Measurements from ENCODE around the gene APBB1. TPM values are rescaled to one million over a fixed set of nuclear protein-coding genes. Genes with fewer than 3 reads are reported as not detected.

APBB1 gene
- total RNA-seq, 1 donor from 2014 or later: 34.5 TPM

DNA sequence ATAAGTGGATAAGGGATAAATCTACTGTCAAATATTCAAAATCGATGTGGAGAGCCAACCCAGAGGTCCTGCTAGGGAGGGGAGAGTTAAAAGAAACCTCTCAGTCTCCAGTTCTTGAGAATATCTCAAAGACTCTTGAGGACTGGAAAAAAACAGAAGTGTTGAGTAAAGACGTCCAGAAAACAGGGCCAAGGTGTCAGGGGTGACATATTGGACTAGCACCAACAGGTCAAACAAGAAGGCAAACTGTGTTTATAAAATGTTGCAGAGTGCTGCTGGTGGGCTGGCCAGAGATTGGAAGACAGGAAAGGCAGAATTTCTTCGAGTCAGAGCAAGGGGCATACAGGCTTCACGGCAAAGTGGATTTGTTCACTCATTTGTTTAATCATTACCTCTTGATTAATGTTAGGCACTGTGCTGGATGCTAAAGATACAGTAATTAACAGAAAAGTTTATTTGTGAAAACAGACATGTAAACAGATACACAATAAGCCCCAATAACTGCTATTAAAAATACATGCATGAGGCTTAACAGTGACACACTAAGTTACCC lies 62.3 kb downstream of the APBB1 start:
- H3K36me3 Mint-ChIP-seq (ENCODE audit: low read depth): no peaks in the 10 kb centered on the region
- peaks cover 52% of the 10 kb centered on the region for H3K4me1 Mint-ChIP-seq (ENCODE audit: low read depth)
- DNase-seq (ENCODE audit: low spot score): no peak
- no peaks in the 10 kb centered on the region for H3K9me3 Mint-ChIP-seq (ENCODE audit: low read depth)
- no peak overlapping the region for H3K4me3 Mint-ChIP-seq (ENCODE audit: unreplicated experiment)
- H3K27ac Mint-ChIP-seq (ENCODE audit: unreplicated experiment): peak overlapping the region; percentile 77
- no peak for TF ChIP-seq CTCF (IDR thresholded peaks at IDR 0.05)
- peaks cover 6% of the 10 kb centered on the region for H3K27me3 Mint-ChIP-seq (ENCODE audit: low read depth)

- TF ChIP-seq CTCF (IDR thresholded peaks at IDR 0.05): no peak
- Mint-ChIP-seq H3K27me3 (ENCODE audit: low read depth) (peaks cover 6% of the 10 kb centered on the region), H3K9me3 (ENCODE audit: low read depth) (no peaks in the 10 kb centered on the region), H3K36me3 (ENCODE audit: low read depth) (no peaks in the 10 kb centered on the region), H3K27ac (ENCODE audit: unreplicated experiment) (peak overlapping the region; percentile 71), H3K4me3 (ENCODE audit: unreplicated experiment) (no peak overlapping the region), H3K4me1 (ENCODE audit: low read depth) (peaks cover 42% of the 10 kb centered on the region)
- no peak for DNase-seq (ENCODE audit: low spot score)
These were observed 64.0 kb downstream of the APBB1 start for GRCh38 chr11:6354651-6355485.

DNA sequence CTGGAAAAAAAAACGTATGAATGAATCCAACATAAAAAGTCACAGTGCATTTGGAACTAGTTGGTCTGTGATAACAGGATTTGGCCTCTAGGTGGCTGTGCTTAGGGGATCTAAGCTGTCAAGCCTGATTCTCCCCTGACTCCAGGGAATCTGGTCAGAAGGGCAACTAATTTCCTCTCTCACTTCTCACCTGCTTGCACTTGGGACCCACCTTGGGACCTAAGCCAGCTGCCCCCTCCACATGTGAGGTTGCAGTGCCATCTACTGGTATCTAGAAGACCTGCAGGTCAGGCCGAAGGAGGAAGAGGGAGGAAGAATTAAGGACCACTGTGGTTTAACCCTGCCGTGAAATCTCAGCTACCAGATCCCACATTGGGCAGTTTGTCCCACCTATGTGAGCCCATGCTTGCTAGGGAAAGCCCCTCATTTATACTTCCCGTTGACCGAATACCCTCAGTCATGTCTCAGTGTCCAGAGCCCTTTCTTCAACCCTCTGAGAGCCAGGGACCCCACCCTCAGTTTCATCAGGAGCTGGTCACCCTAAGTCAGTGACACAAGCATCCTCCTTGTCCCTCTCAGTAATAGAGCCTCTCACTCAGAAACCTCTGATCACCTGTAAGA lies 65.4 kb downstream of the APBB1 start:
- Mint-ChIP-seq H3K27me3 (ENCODE audit: low read depth) (peaks cover 6% of the 10 kb centered on the region), H3K4me1 (ENCODE audit: low read depth) (peaks cover 38% of the 10 kb centered on the region), H3K9me3 (ENCODE audit: low read depth) (no peaks in the 10 kb centered on the region), H3K4me3 (ENCODE audit: unreplicated experiment) (no peak overlapping the region), H3K27ac (ENCODE audit: unreplicated experiment) (peak overlapping the region; percentile 29), H3K36me3 (ENCODE audit: low read depth) (no peaks in the 10 kb centered on the region)
- DNase-seq (ENCODE audit: low spot score): no peak
- peak; percentile 99 for TF ChIP-seq CTCF (IDR thresholded peaks at IDR 0.05)

DNA sequence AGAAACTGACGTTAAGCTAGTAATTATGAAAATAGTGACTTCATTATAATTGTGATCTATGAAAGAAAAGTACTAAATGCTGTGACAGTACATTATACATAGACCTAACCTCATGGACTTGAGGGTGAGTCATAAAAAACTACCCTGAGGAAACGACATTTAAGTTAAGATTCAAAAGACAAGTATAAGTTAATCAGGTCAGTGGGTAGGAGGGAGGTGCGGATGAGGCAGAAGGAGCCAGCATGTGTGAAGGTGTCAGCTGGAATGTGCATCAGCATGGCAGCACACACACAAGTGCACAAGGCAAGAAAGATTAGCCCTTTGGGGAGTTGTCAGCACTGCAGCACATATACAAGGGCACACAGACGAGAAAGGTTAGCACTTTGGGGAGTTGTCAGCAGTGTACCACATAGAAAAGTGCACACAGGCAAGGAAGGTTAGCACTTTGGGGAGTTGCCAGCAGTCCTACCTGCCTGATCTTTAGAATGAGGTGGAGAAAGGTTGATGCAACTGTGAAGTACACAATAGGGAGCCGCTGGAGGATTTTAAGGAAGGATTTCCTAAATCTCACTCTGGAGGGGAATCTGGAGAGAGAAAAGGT lies 67.0 kb downstream of the APBB1 start:
- DNase-seq (ENCODE audit: low spot score): no peak
- Mint-ChIP-seq H3K27me3 (ENCODE audit: low read depth) (peaks cover 7% of the 10 kb centered on the region), H3K36me3 (ENCODE audit: low read depth) (no peaks in the 10 kb centered on the region), H3K4me3 (ENCODE audit: unreplicated experiment) (no peak overlapping the region), H3K9me3 (ENCODE audit: low read depth) (no peaks in the 10 kb centered on the region), H3K4me1 (ENCODE audit: low read depth) (peaks cover 23% of the 10 kb centered on the region), H3K27ac (ENCODE audit: unreplicated experiment) (no peak overlapping the region)
- TF ChIP-seq CTCF (IDR thresholded peaks at IDR 0.05): no peak

- H3K27me3 Mint-ChIP-seq (ENCODE audit: low read depth): peaks cover 7% of the 10 kb centered on the region
- no peaks in the 10 kb centered on the region for H3K36me3 Mint-ChIP-seq (ENCODE audit: low read depth)
- DNase-seq (ENCODE audit: low spot score): no peak
- no peak overlapping the region for H3K27ac Mint-ChIP-seq (ENCODE audit: unreplicated experiment)
- TF ChIP-seq CTCF (IDR thresholded peaks at IDR 0.05): no peak
- H3K4me1 Mint-ChIP-seq (ENCODE audit: low read depth): peaks cover 19% of the 10 kb centered on the region
- no peaks in the 10 kb centered on the region for H3K9me3 Mint-ChIP-seq (ENCODE audit: low read depth)
- no peak overlapping the region for H3K4me3 Mint-ChIP-seq (ENCODE audit: unreplicated experiment)
These were observed 68.4 kb downstream of the APBB1 start for GRCh38 chr11:6350486-6350885.

Data from chondrocyte (in vitro differentiated cells).